GM19395 (cell line): ENCODE results near the gene TPPP2.

ENCODE experiments used
- ATAC-seq: cut with Tn5 transposase; IDR thresholded peaks from one replicate; pipeline ENCODE4 v1.9.1; 2021; ENCODE audit warnings: mild to moderate bottlenecking, moderate library complexity; ENCODE audit not compliant: unreplicated experiment

Gene TPPP2

DNA sequence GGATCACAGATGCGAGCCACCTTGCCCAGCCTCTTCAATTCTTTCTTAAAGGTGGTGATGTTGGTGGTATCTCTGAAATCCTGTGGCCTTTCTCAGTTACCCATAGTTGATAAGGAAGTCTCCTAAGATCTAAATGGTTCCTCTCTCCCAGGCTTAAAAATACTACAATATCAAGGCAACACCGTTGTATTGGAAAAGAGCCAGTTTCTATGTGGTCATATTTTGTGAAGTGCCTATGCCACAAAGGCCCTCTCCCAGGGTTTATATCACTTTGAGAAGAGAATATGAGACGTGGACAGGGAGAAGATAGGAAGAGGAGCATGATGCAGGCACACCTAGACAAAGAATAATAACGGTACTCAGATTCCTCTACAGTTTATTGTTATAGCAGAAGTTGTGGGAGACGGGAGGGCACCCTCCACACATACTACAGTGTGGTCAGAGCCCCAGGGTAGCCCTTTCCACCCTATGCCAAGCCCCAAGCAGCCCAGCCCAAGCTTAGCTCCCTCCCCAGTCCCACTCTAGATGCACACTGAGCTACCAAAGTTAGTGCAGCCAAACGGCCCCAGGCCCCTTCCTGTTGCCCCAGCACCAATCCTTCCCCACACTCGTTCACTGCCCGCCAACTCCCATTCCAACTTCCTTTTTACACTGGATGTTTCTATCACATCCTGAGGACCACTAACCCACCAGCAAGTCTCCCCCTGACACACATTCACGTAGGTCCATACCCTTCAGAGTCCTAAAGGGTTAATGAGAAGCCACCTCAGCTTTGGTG lies 13.4 kb upstream of the TPPP2 start:
- ATAC-seq: no peak

DNA sequence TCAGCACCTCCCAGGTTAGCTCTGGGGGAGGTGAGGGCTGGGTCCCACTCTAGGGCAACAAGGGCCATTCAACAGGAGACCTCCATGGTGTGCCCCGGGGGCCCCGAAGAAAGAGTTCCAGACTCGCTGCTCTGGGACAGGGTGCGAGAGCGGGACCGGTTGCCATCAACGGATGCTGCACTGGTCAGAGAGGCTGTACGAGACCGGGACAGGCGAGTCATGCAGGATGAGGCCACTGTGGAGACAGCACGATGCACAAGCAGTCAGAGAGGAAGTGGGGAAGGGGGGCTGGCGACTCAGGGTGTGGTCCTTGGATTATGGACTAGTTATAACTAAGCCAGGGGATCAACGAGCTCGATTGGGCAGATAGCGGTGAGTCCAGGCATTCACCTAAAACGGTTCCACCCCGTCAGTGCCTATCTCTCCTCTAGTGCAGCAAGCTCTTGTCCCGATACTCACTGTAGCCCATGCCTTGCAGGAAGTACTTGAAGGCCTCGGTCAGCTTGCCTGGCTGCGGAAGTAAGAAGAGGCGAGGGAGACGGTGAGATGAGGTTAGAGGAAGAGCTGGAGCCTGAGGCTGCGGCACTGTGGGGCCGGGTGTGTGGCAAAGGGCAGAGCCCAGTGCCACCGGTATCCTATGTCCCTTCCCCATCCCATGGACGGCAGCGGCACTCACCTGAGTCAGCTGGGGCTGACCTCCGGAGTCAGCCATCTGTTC lies 12.3 kb upstream of the TPPP2 start:
- ATAC-seq: no peak

DNA sequence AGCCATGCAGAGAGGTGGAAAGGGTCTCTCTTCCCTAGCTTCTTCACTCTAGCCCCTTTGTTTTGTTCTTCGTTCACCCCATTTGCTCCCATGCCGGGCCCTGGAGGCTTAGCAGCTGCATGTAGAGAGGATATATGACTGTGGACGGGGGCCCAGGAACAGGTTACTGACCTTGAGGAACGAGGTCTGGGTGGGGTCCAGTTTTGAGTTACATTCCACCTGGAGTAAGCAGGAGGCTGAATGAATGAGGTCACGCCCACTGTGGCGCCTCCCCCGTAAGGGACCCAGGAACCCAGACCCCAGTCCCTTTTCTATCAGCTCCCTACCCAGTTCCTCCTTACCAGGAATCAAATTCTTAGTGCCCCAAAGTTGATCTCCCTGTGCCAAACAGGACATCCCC lies 11.7 kb upstream of the TPPP2 start:
- no peak for ATAC-seq

DNA sequence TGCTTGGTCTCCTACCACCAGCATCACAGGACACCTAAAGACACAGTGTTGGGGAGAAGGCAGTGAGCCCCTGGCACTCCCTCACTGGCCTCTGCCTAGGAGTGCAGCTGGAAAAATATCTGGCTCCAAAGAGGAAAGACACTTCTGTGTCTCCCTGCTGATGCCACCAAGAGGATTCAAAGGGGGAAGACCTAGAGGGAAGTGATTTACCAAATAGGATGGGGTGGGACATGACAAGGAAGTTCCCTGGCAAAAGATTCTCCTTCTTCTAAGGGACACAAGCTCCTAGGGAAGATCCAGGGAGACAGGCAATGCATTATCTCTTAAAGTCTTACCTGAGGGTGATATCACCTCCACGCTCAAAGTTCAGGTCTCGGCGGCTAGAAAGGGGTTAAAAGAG lies 11.2 kb upstream of the TPPP2 start:
- no peak for ATAC-seq

DNA sequence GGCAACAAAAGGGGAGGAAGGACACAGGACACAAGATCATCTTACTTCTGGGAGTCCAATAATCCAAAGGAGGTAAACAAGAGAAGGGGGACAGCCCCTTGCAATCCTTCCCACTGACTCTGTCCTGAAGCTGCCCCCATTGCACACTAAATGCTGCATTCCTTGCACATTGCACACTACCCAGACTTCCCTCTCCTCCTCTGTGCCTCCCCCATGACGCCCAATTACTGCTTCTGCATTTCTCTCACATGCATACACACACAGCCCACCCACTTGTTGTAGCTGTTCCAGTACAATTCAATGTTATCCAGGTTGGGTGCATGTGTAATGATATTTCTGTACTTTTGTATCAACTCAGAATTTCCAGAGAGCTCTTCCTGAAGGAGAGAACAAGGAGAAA lies 10.7 kb upstream of the TPPP2 start:
- no peak for ATAC-seq

- ATAC-seq: no peak
Measured at GRCh38 chr14:21020977-21021545, 9.0 kb upstream of the TPPP2 start.

DNA sequence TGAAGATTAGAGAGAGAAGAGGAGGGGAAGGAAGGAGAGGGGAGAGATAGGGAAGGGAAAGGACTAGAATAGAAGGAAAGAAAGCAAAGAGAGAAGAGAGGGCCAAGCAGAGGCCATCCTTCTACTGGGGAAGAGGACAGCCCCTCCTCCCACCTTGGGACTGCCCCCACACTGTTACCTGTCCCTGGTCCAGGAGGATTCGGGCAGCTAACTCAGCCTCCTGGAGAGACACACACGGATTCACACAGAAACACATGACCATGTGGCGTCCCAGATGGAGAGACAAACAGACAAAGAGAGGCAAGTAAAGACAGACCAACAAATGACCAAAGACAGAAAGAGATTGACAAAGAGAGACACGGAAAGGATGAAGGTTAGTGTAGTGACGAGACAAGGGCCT lies 7.3 kb upstream of the TPPP2 start:
- no peak for ATAC-seq

DNA sequence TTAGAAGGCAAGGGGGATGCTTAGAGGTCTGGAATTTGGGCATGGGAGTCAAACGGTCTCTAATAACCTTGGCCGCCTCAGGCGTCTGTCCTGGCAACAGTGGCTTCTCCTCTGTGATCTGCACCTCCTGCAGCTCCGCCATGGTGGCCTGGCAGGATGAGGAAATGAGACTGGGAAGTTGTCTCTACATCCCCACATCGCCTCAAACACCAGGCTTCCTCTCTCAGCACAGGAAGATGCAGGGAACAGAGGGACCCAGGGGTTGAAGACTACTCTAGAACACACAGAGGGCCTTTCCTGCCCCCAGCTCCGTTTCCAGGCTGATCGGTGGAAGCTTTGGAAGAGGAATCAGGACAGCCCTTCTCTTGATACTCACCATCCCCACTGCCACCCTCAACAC lies 6.8 kb upstream of the TPPP2 start:
- ATAC-seq: no peak

- ATAC-seq: no peak
Measured at GRCh38 chr14:21023817-21024584, 6.0 kb upstream of the TPPP2 start.

- no peak for ATAC-seq
Measured at GRCh38 chr14:21024585-21025370, 5.2 kb upstream of the TPPP2 start, which contains the start of gene NDRG2. TSS of gene NDRG2 (minus strand) at chr14:21025061. CDS start at chr14:21023315, 1,746 bp downstream.

- ATAC-seq: no peak
Measured at GRCh38 chr14:21025371-21026273, 4.4 kb upstream of the TPPP2 start.

DNA sequence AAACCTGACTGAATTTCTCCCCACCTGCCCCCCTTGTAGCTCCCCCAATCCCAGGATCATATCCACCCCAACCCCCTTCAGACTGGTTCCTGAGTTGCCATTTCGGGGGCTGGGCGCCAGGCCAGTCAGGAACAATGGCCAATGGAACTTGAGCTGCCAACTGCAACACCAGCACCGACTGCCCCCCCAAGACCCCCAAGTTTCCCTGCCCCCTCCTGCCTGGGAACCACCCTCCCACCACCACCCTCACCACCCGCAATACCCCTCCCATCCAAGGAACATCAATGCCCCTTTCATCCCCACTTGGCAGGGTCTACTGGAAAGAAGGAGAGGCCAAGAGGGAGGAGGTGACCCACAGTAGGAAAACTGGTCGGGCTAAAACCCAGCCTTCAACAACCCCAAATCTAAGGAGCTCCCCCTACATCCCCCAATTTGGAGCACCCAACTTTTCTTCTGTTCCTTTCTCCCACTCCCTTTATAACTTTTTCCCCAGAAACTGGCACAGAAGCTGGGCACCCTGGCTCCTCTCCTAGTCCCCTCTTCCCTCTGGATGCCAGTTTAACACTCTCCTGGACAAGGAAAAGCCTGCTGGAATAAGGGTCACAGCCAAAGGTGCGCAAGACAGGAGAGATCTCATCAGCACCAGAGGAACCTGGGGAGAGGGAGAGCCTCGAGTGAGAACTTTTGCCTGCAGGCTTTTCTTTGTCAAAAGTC lies 3.6 kb upstream of the TPPP2 start:
- ATAC-seq: no peak

GRCh38 chr14:21026988-21027315 lies 3.1 kb upstream of the TPPP2 start:
- ATAC-seq: no peak

GRCh38 chr14:21030531-21030930 lies 514 bp downstream of the TPPP2 start:
- ATAC-seq: no peak

- ATAC-seq: no peak
Measured at GRCh38 chr14:21032326-21033132, 2.5 kb downstream of the TPPP2 start.

DNA sequence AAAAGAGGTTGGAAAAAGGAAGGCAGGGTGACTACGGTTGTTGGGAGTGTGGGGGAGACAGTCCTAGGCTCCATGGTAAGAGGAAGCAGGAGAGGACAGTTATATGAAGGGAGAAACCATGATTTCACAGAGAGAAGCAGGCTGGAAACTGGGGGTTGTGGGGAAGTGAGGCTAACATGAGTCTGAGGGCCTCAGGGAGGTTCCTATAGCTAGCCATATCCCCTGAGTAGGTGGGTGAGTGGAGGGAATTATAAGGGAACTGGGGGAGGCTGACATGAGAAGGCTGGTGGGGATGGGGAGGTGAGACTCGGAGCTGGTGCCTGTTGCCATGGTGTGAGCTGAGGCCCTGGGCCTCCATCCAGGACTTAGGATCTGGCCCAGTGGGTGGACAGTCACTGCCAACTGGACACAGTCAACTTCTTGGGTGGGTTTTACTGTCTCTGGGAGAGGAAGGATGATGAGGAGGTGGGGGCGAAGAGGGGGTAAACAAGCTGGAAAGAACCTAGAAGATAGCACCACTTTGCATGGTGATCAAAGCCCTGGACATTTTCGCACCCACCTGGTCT lies 3.2 kb downstream of the TPPP2 start:
- no peak for ATAC-seq

DNA sequence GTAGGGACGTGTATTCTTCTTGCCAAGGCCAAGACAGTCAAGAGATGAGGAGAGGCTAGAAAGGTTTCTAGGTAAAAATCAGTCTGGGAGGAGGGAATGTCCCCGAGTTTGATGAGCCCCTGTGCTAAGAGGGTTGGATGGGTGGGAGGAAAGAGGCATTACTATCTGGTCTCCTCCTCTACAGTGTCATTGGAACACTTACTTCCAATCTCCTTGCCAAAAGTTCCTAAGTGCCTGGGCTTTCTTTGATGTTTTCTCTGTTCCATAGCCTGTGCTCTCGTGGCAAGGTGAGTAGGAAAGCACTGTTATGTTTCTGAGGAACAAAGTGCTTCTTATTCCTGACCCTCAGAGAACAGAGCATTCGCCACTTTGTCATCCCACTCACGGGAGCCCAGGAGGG lies 4.7 kb downstream of the TPPP2 start, which contains the start of gene RNASE13:
Gene RNASE13 (minus strand): TSS at position 101 of the 400 bp plus-strand sequence. CDS start 519 bp downstream, outside the sequence.
- ATAC-seq: no peak

DNA sequence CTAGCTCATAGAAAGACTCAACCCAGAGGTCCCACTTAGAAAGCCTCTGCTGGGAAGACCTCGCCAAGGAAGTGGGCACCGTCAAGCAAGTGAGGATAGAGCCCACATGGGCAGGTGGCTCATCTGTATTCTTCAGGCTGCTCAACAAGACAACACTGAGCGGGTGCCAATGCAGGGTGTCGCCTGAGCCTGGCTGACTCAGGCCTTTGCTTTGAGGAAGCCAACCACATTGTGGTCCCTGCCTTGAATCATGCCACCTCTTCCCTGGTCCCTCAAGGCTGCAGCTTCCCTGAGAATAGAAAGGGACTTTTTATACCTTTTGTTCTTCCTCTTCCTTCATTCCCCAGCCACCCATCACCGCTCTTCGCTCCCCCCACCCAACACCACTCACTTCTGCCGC lies 6.7 kb downstream of the TPPP2 start:
- ATAC-seq: no peak
